HEK293 (cell line): ENCODE data around the gene IL4I1.

Source experiments
- GFI1B ChIP-seq: fragments of 450-650 bp; formaldehyde crosslinking; IDR thresholded peaks from 2 replicates; pipeline ENCODE4 v1.5.1; 2016; ENCODE audit warnings: missing biosample characterization, missing genetic modification characterization
- GLIS1 ChIP-seq: fragments of 450-650 bp; formaldehyde crosslinking; IDR thresholded peaks from 2 replicates; pipeline ENCODE4 v1.5.1; 2016; ENCODE audit warnings: missing biosample characterization, missing genetic modification characterization
- HOXC10 ChIP-seq: sonication (generic); formaldehyde crosslinking; IDR thresholded peaks from 2 replicates; pipeline ENCODE4 v1.8.1; 2023; ENCODE audit warnings: mild to moderate bottlenecking, missing genetic modification reagents
- IKZF3 ChIP-seq: fragments of 450-650 bp; IDR thresholded peaks from 2 replicates; pipeline ENCODE4 v1.5.0; 2018; ENCODE audit warnings: missing biosample characterization, mild to moderate bottlenecking, missing genetic modification characterization, moderate library complexity
- OVOL3 ChIP-seq: fragments of 450-650 bp; formaldehyde crosslinking; IDR thresholded peaks from 2 replicates; pipeline ENCODE4 v1.5.1; 2016; ENCODE audit warnings: missing biosample characterization, missing genetic modification characterization
- REPIN1 ChIP-seq: fragments of 450-650 bp; formaldehyde crosslinking; IDR thresholded peaks from 2 replicates; pipeline ENCODE4 v1.5.1; 2017; ENCODE audit warnings: missing biosample characterization, missing genetic modification characterization, low read depth
- TRIM28 ChIP-seq: IDR thresholded peaks from 2 replicates; pipeline ENCODE4 v1.6.1; 2011; ENCODE audit warnings: low read length, control low read depth, borderline replicate concordance
- ZEB2 ChIP-seq: fragments of 450-650 bp; formaldehyde crosslinking; IDR thresholded peaks from 2 replicates; pipeline ENCODE4 v1.5.1; 2016; ENCODE audit warnings: missing biosample characterization, missing genetic modification characterization
- ZNF175 ChIP-seq: fragments of 450-650 bp; formaldehyde crosslinking; IDR thresholded peaks from 2 replicates; pipeline ENCODE4 v1.5.1; 2016; ENCODE audit warnings: missing biosample characterization, missing genetic modification characterization
- ZNF221 ChIP-seq: fragments of 450-650 bp; formaldehyde crosslinking; IDR thresholded peaks from 2 replicates; pipeline ENCODE4 v1.5.1; 2017; ENCODE audit warnings: missing biosample characterization, missing genetic modification characterization, borderline replicate concordance
- ZNF24 ChIP-seq: fragments of 450-650 bp; formaldehyde crosslinking; IDR thresholded peaks from 2 replicates; pipeline ENCODE4 v1.5.1; 2016; ENCODE audit warnings: missing biosample characterization, missing genetic modification characterization
- ZNF324 ChIP-seq: fragments of 450-650 bp; formaldehyde crosslinking; IDR thresholded peaks from 2 replicates; pipeline ENCODE4 v1.5.1; 2016; ENCODE audit warnings: missing biosample characterization, missing genetic modification characterization
- ZNF354C ChIP-seq: fragments of 450-650 bp; formaldehyde crosslinking; IDR thresholded peaks from 2 replicates; pipeline ENCODE4 v1.5.1; 2016; ENCODE audit warnings: missing biosample characterization, missing genetic modification characterization, low read depth, borderline replicate concordance
- ZNF394 ChIP-seq: fragments of 450-650 bp; formaldehyde crosslinking; IDR thresholded peaks from 2 replicates; pipeline ENCODE4 v1.5.1; 2016; ENCODE audit warnings: missing biosample characterization, missing genetic modification characterization, mild to moderate bottlenecking, moderate library complexity, borderline replicate concordance
- ZNF549 ChIP-seq: fragments of 450-650 bp; IDR thresholded peaks from 2 replicates; pipeline ENCODE4 v1.5.1; 2018; ENCODE audit warnings: missing biosample characterization, missing genetic modification characterization, mild to moderate bottlenecking, inconsistent platforms, moderate library complexity
- ZNF677 ChIP-seq: fragments of 450-650 bp; IDR thresholded peaks from 2 replicates; pipeline ENCODE4 v1.5.0; 2018; ENCODE audit warnings: missing biosample characterization, mild to moderate bottlenecking, missing genetic modification characterization, moderate library complexity
- ZNF76 ChIP-seq: fragments of 450-650 bp; formaldehyde crosslinking; IDR thresholded peaks from 2 replicates; pipeline ENCODE4; 2016; ENCODE audit warnings: low read depth, missing biosample characterization, missing genetic modification characterization, borderline replicate concordance
- ZNF843 ChIP-seq: fragments of 450-650 bp; formaldehyde crosslinking; IDR thresholded peaks from 2 replicates; pipeline ENCODE4 v1.5.1; 2016; ENCODE audit warnings: missing biosample characterization, missing genetic modification characterization
- ZSCAN16 ChIP-seq: fragments of 450-650 bp; formaldehyde crosslinking; IDR thresholded peaks from 2 replicates; pipeline ENCODE4 v1.5.1; 2016; ENCODE audit warnings: missing biosample characterization, missing genetic modification characterization
- ZSCAN30 ChIP-seq: fragments of 450-650 bp; IDR thresholded peaks from 2 replicates; pipeline ENCODE4 v1.5.1; 2018; ENCODE audit warnings: missing biosample characterization, mild to moderate bottlenecking, missing genetic modification characterization, moderate library complexity
- TF ChIP-seq, protein P1 (sequence below): fragments of 450-650 bp; formaldehyde crosslinking; IDR thresholded peaks from 2 replicates; pipeline ENCODE4 v1.5.0; 2017; ENCODE audit warnings: missing biosample characterization, missing genetic modification characterization, borderline replicate concordance
- TF ChIP-seq, protein P2 (sequence below): fragments of 450-650 bp; formaldehyde crosslinking; IDR thresholded peaks from 2 replicates; pipeline ENCODE4 v1.5.1; 2016; ENCODE audit warnings: missing biosample characterization, missing genetic modification characterization
- TF ChIP-seq, protein P3 (sequence below): fragments of 450-650 bp; formaldehyde crosslinking; IDR thresholded peaks from 2 replicates; pipeline ENCODE4 v1.5.1; 2016; ENCODE audit warnings: missing biosample characterization, missing genetic modification characterization
- TF ChIP-seq, protein P4 (sequence below): fragments of 450-650 bp; formaldehyde crosslinking; optimal IDR thresholded peaks from 2 replicates; pipeline ENCODE3; 2016; ENCODE audit warnings: missing biosample characterization, mild to moderate bottlenecking, missing genetic modification characterization
- TF ChIP-seq, protein P5 (sequence below): fragments of 450-650 bp; formaldehyde crosslinking; conservative IDR thresholded peaks from 2 replicates; pipeline ENCODE4 v1.5.1; 2016; ENCODE audit warnings: low read depth, missing biosample characterization, missing genetic modification characterization
- TF ChIP-seq, protein P6 (sequence below): fragments of 450-650 bp; formaldehyde crosslinking; IDR thresholded peaks from 2 replicates; pipeline ENCODE4 v1.5.1; 2016; ENCODE audit warnings: missing biosample characterization, missing genetic modification characterization

The IL4I1 gene

DNA sequence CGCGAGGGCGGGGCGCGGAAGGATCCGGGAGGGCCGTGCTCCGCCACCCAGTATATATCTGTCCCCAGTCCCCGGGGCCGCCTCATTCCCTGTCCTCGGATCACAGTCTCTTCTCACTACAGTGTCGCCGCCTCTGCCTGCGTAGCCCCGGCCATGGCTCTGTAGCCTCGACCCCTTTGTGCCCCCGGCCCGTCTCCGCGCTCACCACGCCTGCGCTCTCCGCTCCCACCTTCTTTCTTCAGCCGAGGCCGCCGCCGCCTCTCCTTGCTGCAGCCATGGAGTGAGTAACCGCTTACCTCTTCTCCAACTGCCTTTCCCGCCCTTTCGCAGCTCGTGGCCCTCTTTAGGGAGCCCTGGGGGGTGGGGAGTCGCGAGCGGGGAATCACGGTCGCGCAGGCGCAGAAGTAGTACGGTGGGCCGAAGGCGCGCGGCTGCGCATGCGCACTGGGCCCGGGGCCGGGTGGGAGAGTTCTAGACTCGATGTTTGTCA, 32.5 kb upstream of the IL4I1 start, which contains the start of the genes ATF5 and NUP62 (continued):
- TF ChIP-seq ZEB2 (tag by site-specific recombination): peak; percentile 76
- TF ChIP-seq GLIS1 (tag by site-specific recombination): peak; percentile 97
- TF ChIP-seq ZNF394 (tag by site-specific recombination): peak; percentile 72; the same call in 1 of the 2 replicates
- TF ChIP-seq, protein P1, sequence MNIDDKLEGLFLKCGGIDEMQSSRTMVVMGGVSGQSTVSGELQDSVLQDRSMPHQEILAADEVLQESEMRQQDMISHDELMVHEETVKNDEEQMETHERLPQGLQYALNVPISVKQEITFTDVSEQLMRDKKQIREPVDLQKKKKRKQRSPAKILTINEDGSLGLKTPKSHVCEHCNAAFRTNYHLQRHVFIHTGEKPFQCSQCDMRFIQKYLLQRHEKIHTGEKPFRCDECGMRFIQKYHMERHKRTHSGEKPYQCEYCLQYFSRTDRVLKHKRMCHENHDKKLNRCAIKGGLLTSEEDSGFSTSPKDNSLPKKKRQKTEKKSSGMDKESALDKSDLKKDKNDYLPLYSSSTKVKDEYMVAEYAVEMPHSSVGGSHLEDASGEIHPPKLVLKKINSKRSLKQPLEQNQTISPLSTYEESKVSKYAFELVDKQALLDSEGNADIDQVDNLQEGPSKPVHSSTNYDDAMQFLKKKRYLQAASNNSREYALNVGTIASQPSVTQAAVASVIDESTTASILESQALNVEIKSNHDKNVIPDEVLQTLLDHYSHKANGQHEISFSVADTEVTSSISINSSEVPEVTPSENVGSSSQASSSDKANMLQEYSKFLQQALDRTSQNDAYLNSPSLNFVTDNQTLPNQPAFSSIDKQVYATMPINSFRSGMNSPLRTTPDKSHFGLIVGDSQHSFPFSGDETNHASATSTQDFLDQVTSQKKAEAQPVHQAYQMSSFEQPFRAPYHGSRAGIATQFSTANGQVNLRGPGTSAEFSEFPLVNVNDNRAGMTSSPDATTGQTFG (tag by site-specific recombination): peak; percentile 82
- TF ChIP-seq OVOL3: peak; percentile 60; the same call in 1 of the 2 replicates
- TF ChIP-seq ZNF175: no peak
- no peak for TF ChIP-seq REPIN1 (tag by site-specific recombination)
- peak; percentile 79; the same call in 1 of the 2 replicates for TF ChIP-seq ZNF324 (tag by site-specific recombination)
- TF ChIP-seq ZNF24: peak; percentile 53; the same call in 1 of the 2 replicates
- TF ChIP-seq ZNF549 (tag by site-specific recombination): no peak
- TF ChIP-seq, protein P2, sequence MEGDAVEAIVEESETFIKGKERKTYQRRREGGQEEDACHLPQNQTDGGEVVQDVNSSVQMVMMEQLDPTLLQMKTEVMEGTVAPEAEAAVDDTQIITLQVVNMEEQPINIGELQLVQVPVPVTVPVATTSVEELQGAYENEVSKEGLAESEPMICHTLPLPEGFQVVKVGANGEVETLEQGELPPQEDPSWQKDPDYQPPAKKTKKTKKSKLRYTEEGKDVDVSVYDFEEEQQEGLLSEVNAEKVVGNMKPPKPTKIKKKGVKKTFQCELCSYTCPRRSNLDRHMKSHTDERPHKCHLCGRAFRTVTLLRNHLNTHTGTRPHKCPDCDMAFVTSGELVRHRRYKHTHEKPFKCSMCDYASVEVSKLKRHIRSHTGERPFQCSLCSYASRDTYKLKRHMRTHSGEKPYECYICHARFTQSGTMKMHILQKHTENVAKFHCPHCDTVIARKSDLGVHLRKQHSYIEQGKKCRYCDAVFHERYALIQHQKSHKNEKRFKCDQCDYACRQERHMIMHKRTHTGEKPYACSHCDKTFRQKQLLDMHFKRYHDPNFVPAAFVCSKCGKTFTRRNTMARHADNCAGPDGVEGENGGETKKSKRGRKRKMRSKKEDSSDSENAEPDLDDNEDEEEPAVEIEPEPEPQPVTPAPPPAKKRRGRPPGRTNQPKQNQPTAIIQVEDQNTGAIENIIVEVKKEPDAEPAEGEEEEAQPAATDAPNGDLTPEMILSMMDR (tag by site-specific recombination): 0 out of 2 replicates have a peak, but pooled peaks have one; percentile 13
- no peak for TF ChIP-seq ZNF677
- TF ChIP-seq ZSCAN30 (tag by site-specific recombination): peak; percentile 89
- TF ChIP-seq, protein P3, sequence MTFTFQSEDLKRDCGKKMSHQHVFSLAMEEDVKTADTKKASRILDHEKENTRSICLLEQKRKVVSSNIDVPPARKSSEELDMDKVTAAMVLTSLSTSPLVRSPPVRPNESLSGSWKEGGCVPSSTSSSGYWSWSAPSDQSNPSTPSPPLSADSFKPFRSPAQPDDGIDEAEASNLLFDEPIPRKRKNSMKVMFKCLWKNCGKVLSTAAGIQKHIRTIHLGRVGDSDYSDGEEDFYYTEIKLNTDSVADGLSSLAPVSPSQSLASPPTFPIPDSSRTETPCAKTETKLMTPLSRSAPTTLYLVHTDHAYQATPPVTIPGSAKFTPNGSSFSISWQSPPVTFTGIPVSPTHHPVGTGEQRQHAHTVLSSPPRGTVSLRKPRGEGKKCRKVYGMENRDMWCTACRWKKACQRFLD (tag by site-specific recombination): no peak
- no peak for TF ChIP-seq IKZF3 (tag by site-specific recombination)
- no peak; the same call in 1 of the 2 replicates for TF ChIP-seq TRIM28
- TF ChIP-seq ZNF221 (tag by site-specific recombination): no peak; the same call in 1 of the 2 replicates
- peak; percentile 84 for TF ChIP-seq ZNF76
- TF ChIP-seq HOXC10: peak; percentile 66; the same call in 1 of the 2 replicates
- TF ChIP-seq, protein P4, sequence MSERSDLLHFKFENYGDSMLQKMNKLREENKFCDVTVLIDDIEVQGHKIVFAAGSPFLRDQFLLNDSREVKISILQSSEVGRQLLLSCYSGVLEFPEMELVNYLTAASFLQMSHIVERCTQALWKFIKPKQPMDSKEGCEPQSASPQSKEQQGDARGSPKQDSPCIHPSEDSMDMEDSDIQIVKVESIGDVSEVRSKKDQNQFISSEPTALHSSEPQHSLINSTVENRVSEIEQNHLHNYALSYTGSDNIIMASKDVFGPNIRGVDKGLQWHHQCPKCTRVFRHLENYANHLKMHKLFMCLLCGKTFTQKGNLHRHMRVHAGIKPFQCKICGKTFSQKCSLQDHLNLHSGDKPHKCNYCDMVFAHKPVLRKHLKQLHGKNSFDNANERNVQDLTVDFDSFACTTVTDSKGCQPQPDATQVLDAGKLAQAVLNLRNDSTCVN (tag by site-specific recombination): peak; percentile 77
- TF ChIP-seq GFI1B: no peak
- no peak for TF ChIP-seq ZNF354C (tag by site-specific recombination)
- peak; percentile 55 for TF ChIP-seq ZNF843
- no peak for TF ChIP-seq ZSCAN16
- TF ChIP-seq, protein P5, sequence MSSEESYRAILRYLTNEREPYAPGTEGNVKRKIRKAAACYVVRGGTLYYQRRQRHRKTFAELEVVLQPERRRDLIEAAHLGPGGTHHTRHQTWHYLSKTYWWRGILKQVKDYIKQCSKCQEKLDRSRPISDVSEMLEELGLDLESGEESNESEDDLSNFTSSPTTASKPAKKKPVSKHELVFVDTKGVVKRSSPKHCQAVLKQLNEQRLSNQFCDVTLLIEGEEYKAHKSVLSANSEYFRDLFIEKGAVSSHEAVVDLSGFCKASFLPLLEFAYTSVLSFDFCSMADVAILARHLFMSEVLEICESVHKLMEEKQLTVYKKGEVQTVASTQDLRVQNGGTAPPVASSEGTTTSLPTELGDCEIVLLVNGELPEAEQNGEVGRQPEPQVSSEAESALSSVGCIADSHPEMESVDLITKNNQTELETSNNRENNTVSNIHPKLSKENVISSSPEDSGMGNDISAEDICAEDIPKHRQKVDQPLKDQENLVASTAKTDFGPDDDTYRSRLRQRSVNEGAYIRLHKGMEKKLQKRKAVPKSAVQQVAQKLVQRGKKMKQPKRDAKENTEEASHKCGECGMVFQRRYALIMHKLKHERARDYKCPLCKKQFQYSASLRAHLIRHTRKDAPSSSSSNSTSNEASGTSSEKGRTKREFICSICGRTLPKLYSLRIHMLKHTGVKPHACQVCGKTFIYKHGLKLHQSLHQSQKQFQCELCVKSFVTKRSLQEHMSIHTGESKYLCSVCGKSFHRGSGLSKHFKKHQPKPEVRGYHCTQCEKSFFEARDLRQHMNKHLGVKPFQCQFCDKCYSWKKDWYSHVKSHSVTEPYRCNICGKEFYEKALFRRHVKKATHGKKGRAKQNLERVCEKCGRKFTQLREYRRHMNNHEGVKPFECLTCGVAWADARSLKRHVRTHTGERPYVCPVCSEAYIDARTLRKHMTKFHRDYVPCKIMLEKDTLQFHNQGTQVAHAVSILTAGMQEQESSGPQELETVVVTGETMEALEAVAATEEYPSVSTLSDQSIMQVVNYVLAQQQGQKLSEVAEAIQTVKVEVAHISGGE (tag by site-specific recombination): no peak
- TF ChIP-seq, protein P6, sequence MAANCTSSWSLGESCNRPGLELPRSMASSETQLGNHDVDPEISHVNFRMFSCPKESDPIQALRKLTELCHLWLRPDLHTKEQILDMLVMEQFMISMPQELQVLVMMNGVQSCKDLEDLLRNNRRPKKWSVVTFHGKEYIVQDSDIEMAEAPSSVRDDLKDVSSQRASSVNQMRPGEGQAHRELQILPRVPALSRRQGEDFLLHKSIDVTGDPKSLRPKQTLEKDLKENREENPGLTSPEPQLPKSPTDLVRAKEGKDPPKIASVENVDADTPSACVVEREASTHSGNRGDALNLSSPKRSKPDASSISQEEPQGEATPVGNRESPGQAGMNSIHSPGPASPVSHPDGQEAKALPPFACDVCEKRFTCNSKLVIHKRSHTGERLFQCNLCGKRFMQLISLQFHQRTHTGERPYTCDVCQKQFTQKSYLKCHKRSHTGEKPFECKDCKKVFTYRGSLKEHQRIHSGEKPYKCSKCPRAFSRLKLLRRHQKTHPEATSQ (tag by site-specific recombination): peak; percentile 55; the same call in 1 of the 2 replicates
